HepG2 (cell line): ENCODE measurements around the gene RANBP6. TPM values are rescaled to one million over a fixed set of nuclear protein-coding genes. Genes with fewer than 3 reads are reported as not detected.

ENCODE experiments used
- ATAC-seq: fragments of 200-7000 bp; cut with Tn5 transposase; 3 replicates; pipeline ENCODE4 v1.9.1; 2020; ENCODE audit warnings: mild to moderate bottlenecking, moderate library complexity
- BruUV-seq: library from RNA; stranded (reverse); fragments of 400-500 nt; replicated peaks from 2 replicates; lab custom pipeline; 2021; lab: Mats Ljungman, UMichigan
- CTCF ChIA-PET: fragments of 300-600 bp; formaldehyde crosslinking; extraction: SDS; loops from one replicate; lab custom pipeline; 2021; ENCODE audit warnings: low total read pairs, inconsistent platforms, low intra/inter-chr PET ratio; lab: Yijun Ruan, JAX
- POLR2A ChIA-PET: fragments of 350-600 bp; sonication (Branson Sonifier 250); formaldehyde crosslinking; loops from one replicate; lab custom pipeline; 2020; ENCODE audit warnings: antibody characterized with exemption, inconsistent platforms; lab: Yijun Ruan, JAX
- DNase-seq: peaks from one replicate; pipeline ENCODE4 v3.0.0-alpha.2; 2015; ENCODE audit warnings: low spot score
- FAIRE-seq: peaks from 3 replicates; lab custom pipeline; 2011; peaks lifted over from hg19 to GRCh38; lab: Jason Lieb, UNC
- H2AFZ ChIP-seq: one replicate; pipeline ENCODE4 v1.6.1; 2011; ENCODE audit warnings: low read length, inconsistent platforms
- H3K27ac ChIP-seq: fragments of 300-600 bp; 3 replicates; pipeline ENCODE4 v1.8.0; 2011; ENCODE audit warnings: mixed run types, mild to moderate bottlenecking, mixed read lengths, low read length, inconsistent platforms; ENCODE audit not compliant: insufficient read depth; ENCODE audit errors: extremely low read length
- H3K27me3 ChIP-seq, 2 experiments: fragments of 200-600 bp in 1 of 2; 2 replicates in 1 of 2; 3 replicates in 1 of 2; pipeline versions ENCODE4 v1.6.0 to v1.8.0; 2011; ENCODE audit warnings: low read length in 2 of 2, mild to moderate bottlenecking in 2 of 2, moderate library complexity in 2 of 2, inconsistent platforms in 1 of 2; ENCODE audit not compliant: insufficient read depth in 2 of 2, control insufficient read depth in 1 of 2
- H3K36me3 ChIP-seq, 2 experiments: fragments of 200-600 bp in 1 of 2; replicated peaks in 1 of 2; 2 replicates in 1 of 2; 3 replicates in 1 of 2; pipeline versions ENCODE4 v1.5.1 to v1.8.0; 2011; ENCODE audit warnings: low read length in 2 of 2, inconsistent platforms in 1 of 2; ENCODE audit not compliant: insufficient read depth in 2 of 2, control insufficient read depth in 1 of 2
- H3K4me1 ChIP-seq: 2 replicates; pipeline ENCODE4 v1.5.1; 2012; ENCODE audit warnings: low read length, inconsistent platforms; ENCODE audit not compliant: insufficient read depth
- H3K4me2 ChIP-seq: 2 replicates; pipeline ENCODE4 v1.6.0; 2011; ENCODE audit warnings: low read depth, low read length, inconsistent platforms
- H3K4me3 ChIP-seq, 3 experiments: fragments of 200-600 bp in 1 of 3; sonication (generic), shearing (Covaris generic) in 1 of 3; replicated peaks in 1 of 3; 2 replicates each; pipeline ENCODE4 v1.5.1; 2011 to 2016; ENCODE audit warnings: low read length in 3 of 3, inconsistent platforms in 2 of 3, low read depth in 2 of 3, mild to moderate bottlenecking in 2 of 3, control low read depth in 1 of 3, mixed read lengths in 1 of 3; ENCODE audit not compliant: insufficient read depth in 1 of 3
- H3K79me2 ChIP-seq: one replicate; pipeline ENCODE4 v1.6.1; 2011; ENCODE audit warnings: low read length, inconsistent platforms; ENCODE audit not compliant: insufficient read depth
- H3K9ac ChIP-seq: 2 replicates; pipeline ENCODE4 v1.6.0; 2011; ENCODE audit warnings: mild to moderate bottlenecking, low read depth, low read length, inconsistent platforms; ENCODE audit not compliant: insufficient read depth
- H3K9me3 ChIP-seq: 2 replicates; pipeline ENCODE4 v1.5.1; 2012; ENCODE audit warnings: mild to moderate bottlenecking, low read length
- H4K20me1 ChIP-seq: 2 replicates; pipeline ENCODE4 v1.6.0; 2011; ENCODE audit warnings: inconsistent platforms, mild to moderate bottlenecking, low read length, moderate library complexity; ENCODE audit not compliant: insufficient read depth
- AGO2 ChIP-seq: fragments of 200-400 bp; formaldehyde crosslinking; optimal IDR thresholded peaks from 2 replicates; pipeline ENCODE3; 2017; ENCODE audit warnings: mild to moderate bottlenecking, low read depth, low read length, moderate library complexity
- CREB1 ChIP-seq, 2 experiments: fragments of 450-650 bp in 1 of 2; IDR thresholded peaks; 2 replicates each; pipeline ENCODE4 v1.6.1; 2016 to 2017; ENCODE audit warnings: control low read depth in 1 of 2, mild to moderate bottlenecking in 1 of 2, missing compliant biosample characterization in 1 of 2, missing genetic modification characterization in 1 of 2
- GLI4 ChIP-seq: sonication (generic); formaldehyde crosslinking; IDR thresholded peaks from 2 replicates; pipeline ENCODE4 v1.5.1; 2020; ENCODE audit warnings: missing genetic modification reagents, mild to moderate bottlenecking, moderate library complexity, borderline replicate concordance
- NR2F6 ChIP-seq, 2 experiments: IDR thresholded peaks; 2 replicates each; pipeline ENCODE4 v1.6.1; 2016; ENCODE audit warnings: antibody characterized with exemption in 1 of 2, mild to moderate bottlenecking in 1 of 2
- ZNF251 ChIP-seq: sonication (generic); formaldehyde crosslinking; IDR thresholded peaks from 2 replicates; pipeline ENCODE4 v1.9.0; 2021; ENCODE audit warnings: mild to moderate bottlenecking, missing genetic modification reagents
- ZNF549 ChIP-seq: sonication (generic); formaldehyde crosslinking; IDR thresholded peaks from 2 replicates; pipeline ENCODE4 v1.5.0; 2020; ENCODE audit warnings: missing genetic modification reagents
- ZNF704 ChIP-seq: sonication (generic); formaldehyde crosslinking; IDR thresholded peaks from 2 replicates; pipeline ENCODE4 v1.8.1; 2023; ENCODE audit warnings: mild to moderate bottlenecking, inconsistent platforms, moderate library complexity, missing genetic modification reagents, borderline replicate concordance
- ZSCAN22 ChIP-seq: sonication (generic); formaldehyde crosslinking; IDR thresholded peaks from 2 replicates; pipeline ENCODE4 v1.4.0; 2020; ENCODE audit warnings: mild to moderate bottlenecking, missing genetic modification reagents
- ZSCAN9 ChIP-seq: IDR thresholded peaks from 2 replicates; pipeline ENCODE4 v1.6.1; 2016; ENCODE audit warnings: borderline replicate concordance
- WGBS: methylation state at CpG from one replicate; pipeline ENCODE4 v1.1.6; 2017; ENCODE audit warnings: low lambda C conversion rate; 5-methylcytosine and 5-hydroxymethylcytosine counted together
- in situ Hi-C: cut with HindIII; loops from 2 replicates; pipeline ENCODE4 v1.10.0; 2017; ENCODE audit warnings: low pct_unique_long_range_greater_than_20kb; ENCODE audit not compliant: extremely low pct_ligation_motif_present
- intact Hi-C: fragments of 100-400 bp; cut with micrococcal nuclease; formaldehyde crosslinking; loops from one replicate; pipeline ENCODE4 v1.10.0; 2022; ENCODE audit not compliant: unreplicated experiment
- polyA plus RNA-seq, 8 experiments: library from polyadenylated mRNA; depleted of rRNA in 3 of 8; stranded (reverse) in 7 of 8; unstranded in 1 of 8; fragments of >200 nt; fragmentation: Illumina TruSeq in 4 of 8; extraction: Trizol in 4 of 8; gene quantifications; 2 replicates each; pipeline versions ENCODE4 v1.2.1 to v1.2.3, GENCODE V29; 2011 to 2016; ENCODE audit warnings: low read depth in 4 of 8, missing spikeins in 1 of 8, mixed read lengths in 1 of 8; ENCODE audit not compliant: insufficient read depth in 1 of 8
- total RNA-seq, 5 experiments: library from RNA; depleted of rRNA; stranded (reverse); fragments of >200 nt; fragmentation: Illumina TruSeq; extraction: Trizol; gene quantifications; 2 replicates each; pipeline ENCODE4 v1.2.3, GENCODE V29; 2016; ENCODE audit warnings: low read depth in 1 of 5

The RANBP6 gene
- total and polyA plus RNA-seq, 2 of the 13 experiments (the other 11 are each of a cell fraction or from before 2014, with no cell fraction given) = 7.5 to 26.0 TPM

- FAIRE-seq (no peak), ATAC-seq (no peak), DNase-seq (no peak)
- H3K27me3 ChIP-seq = no peaks in the 10 kb centered on the region
- ChIA-PET POLR2A (no interaction called here), CTCF (no interaction called here)
- BruUV-seq = no TSS peak
- no peaks in the 10 kb centered on the region for H3K4me1 ChIP-seq
- no peak overlapping the region for H3K4me3 ChIP-seq
- 93% methylated on average over 2 of the region's 2 CpGs for WGBS
- no peak overlapping the region for H3K4me2 ChIP-seq
- no peak overlapping the region for H2AFZ ChIP-seq
- H3K9me3 ChIP-seq = no peaks in the 10 kb centered on the region
- no peak overlapping the region for H3K9ac ChIP-seq
- H4K20me1 ChIP-seq = no peaks in the 10 kb centered on the region
- H3K79me2 ChIP-seq = no peaks in the 10 kb centered on the region
- no peak overlapping the region for H3K27ac ChIP-seq
- TF ChIP-seq CREB1 (IDR thresholded peaks at IDR 0.05) = no peak
- no peak for TF ChIP-seq CREB1 (CRISPR knock-in tag; IDR thresholded peaks at IDR 0.05)
- no peak for TF ChIP-seq ZNF251 (CRISPR knock-in tag)
- TF ChIP-seq ZSCAN22 (CRISPR knock-in tag) = no peak
- no peak for TF ChIP-seq GLI4
- TF ChIP-seq ZNF549 (CRISPR knock-in tag) = no peak
- TF ChIP-seq ZSCAN9 (CRISPR knock-in tag) = no peak
- TF ChIP-seq AGO2 = no peak
- no peak for TF ChIP-seq ZNF704 (CRISPR knock-in tag)
- TF ChIP-seq NR2F6 (IDR thresholded peaks at IDR 0.05) = no peak
- no peak for TF ChIP-seq NR2F6 (CRISPR knock-in tag; IDR thresholded peaks at IDR 0.05)
- H3K36me3 ChIP-seq = peaks cover 1 to 25% of the 10 kb centered on the region in 2 experiments; a peak in 3 of 5 replicates
- intact Hi-C loops = no loop called here
- in situ Hi-C loops = no loop called here
Measured at GRCh38 chr9:5983042-5983441, 32.4 kb downstream of the RANBP6 start.
